HepG2 (cell line): ENCODE measurements around the gene ZBTB7B. TPM values are rescaled to one million over a fixed set of nuclear protein-coding genes. Genes with fewer than 3 reads are reported as not detected.

Experiments
- AGO1 ChIP-seq: fragments of 200-400 bp; formaldehyde crosslinking; IDR thresholded peaks from 2 replicates; pipeline ENCODE4 v1.6.1; 2017; ENCODE audit warnings: mild to moderate bottlenecking, low read depth, low read length, moderate library complexity; ENCODE audit not compliant: poor library complexity, severe bottlenecking
- CREM ChIP-seq, 2 experiments: sonication (generic) in 1 of 2; formaldehyde crosslinking in 1 of 2; IDR thresholded peaks; 2 replicates each; pipeline versions ENCODE4 v1.4.0 to v1.6.1; 2016 to 2020; ENCODE audit warnings: antibody characterized with exemption in 1 of 2, mild to moderate bottlenecking in 1 of 2, missing genetic modification reagents in 1 of 2
- FOXP1 ChIP-seq, 2 experiments: fragments of 450-650 bp in 1 of 2; IDR thresholded peaks; 2 replicates each; pipeline ENCODE4 v1.6.1; 2017 to 2018; ENCODE audit warnings: antibody characterized with exemption in 1 of 2
- HNF4A ChIP-seq: sonication (generic); formaldehyde crosslinking; IDR thresholded peaks from 2 replicates; pipeline ENCODE4 v1.4.0; 2020; ENCODE audit warnings: missing genetic modification reagents
- HOXA5 ChIP-seq: sonication (generic); formaldehyde crosslinking; IDR thresholded peaks from 2 replicates; pipeline ENCODE4 v1.4.0; 2020; ENCODE audit warnings: missing genetic modification reagents
- ISX ChIP-seq: sonication (generic); formaldehyde crosslinking; conservative IDR thresholded peaks from 2 replicates; pipeline ENCODE4 v1.5.0; 2020; ENCODE audit warnings: missing genetic modification reagents
- JDP2 ChIP-seq: sonication (generic); formaldehyde crosslinking; IDR thresholded peaks from 2 replicates; pipeline ENCODE4 v1.8.1; 2022; ENCODE audit warnings: missing genetic modification reagents, borderline replicate concordance
- NCOR1 ChIP-seq: fragments of 200-600 bp; sonication (generic); IDR thresholded peaks from 2 replicates; pipeline ENCODE4 v1.7.0; 2017; ENCODE audit warnings: antibody characterized with exemption, low read length, borderline replicate concordance
- PHB2 ChIP-seq: fragments of 450-650 bp; IDR thresholded peaks from 2 replicates; pipeline ENCODE4 v1.6.1; 2018; ENCODE audit not compliant: partially characterized antibody
- SATB2 ChIP-seq: sonication (generic); formaldehyde crosslinking; IDR thresholded peaks from 2 replicates; pipeline ENCODE4 v1.5.0; 2020; ENCODE audit warnings: missing genetic modification reagents
- TEAD3 ChIP-seq: optimal IDR thresholded peaks from 2 replicates; pipeline ENCODE3; 2016; ENCODE audit warnings: borderline replicate concordance
- THYN1 ChIP-seq: sonication (generic); formaldehyde crosslinking; IDR thresholded peaks from 2 replicates; pipeline ENCODE4 v1.8.1; 2023; ENCODE audit warnings: low read depth, mild to moderate bottlenecking, moderate library complexity, missing genetic modification reagents, borderline replicate concordance
- ZKSCAN8 ChIP-seq: IDR thresholded peaks from 2 replicates; pipeline ENCODE4 v1.6.1; 2016; ENCODE audit warnings: borderline replicate concordance, missing genetic modification reagents, missing compliant biosample characterization
- ZNF431 ChIP-seq: sonication (generic); formaldehyde crosslinking; IDR thresholded peaks from 2 replicates; pipeline ENCODE4 v1.9.0; 2022; ENCODE audit warnings: missing genetic modification reagents, low read depth, mild to moderate bottlenecking, borderline replicate concordance
- ZNF567 ChIP-seq: sonication (generic); formaldehyde crosslinking; IDR thresholded peaks from 2 replicates; pipeline ENCODE4 v1.8.1; 2023; ENCODE audit warnings: mild to moderate bottlenecking, missing genetic modification reagents, borderline replicate concordance
- ZNF747 ChIP-seq: sonication (generic); formaldehyde crosslinking; IDR thresholded peaks from 2 replicates; pipeline ENCODE4 v1.8.1; 2023; ENCODE audit warnings: missing genetic modification reagents, mild to moderate bottlenecking, borderline replicate concordance
- ZNF75D ChIP-seq: sonication (generic); formaldehyde crosslinking; IDR thresholded peaks from 2 replicates; pipeline ENCODE4 v1.8.1; 2023; ENCODE audit warnings: missing genetic modification reagents, mild to moderate bottlenecking, borderline replicate concordance
- polyA plus RNA-seq, 8 experiments: library from polyadenylated mRNA; depleted of rRNA in 3 of 8; stranded (reverse) in 7 of 8; unstranded in 1 of 8; fragments of >200 nt; fragmentation: Illumina TruSeq in 4 of 8; extraction: Trizol in 4 of 8; gene quantifications; 2 replicates each; pipeline versions ENCODE4 v1.2.1 to v1.2.3, GENCODE V29; 2011 to 2016; ENCODE audit warnings: low read depth in 4 of 8, missing spikeins in 1 of 8, mixed read lengths in 1 of 8; ENCODE audit not compliant: insufficient read depth in 1 of 8
- total RNA-seq, 5 experiments: library from RNA; depleted of rRNA; stranded (reverse); fragments of >200 nt; fragmentation: Illumina TruSeq; extraction: Trizol; gene quantifications; 2 replicates each; pipeline ENCODE4 v1.2.3, GENCODE V29; 2016; ENCODE audit warnings: low read depth in 1 of 5
- TF ChIP-seq, protein P1 (sequence below): sonication (generic); formaldehyde crosslinking; IDR thresholded peaks from 2 replicates; pipeline ENCODE4 v1.4.0; 2020; ENCODE audit warnings: mild to moderate bottlenecking, missing genetic modification reagents
- TF ChIP-seq, protein P2 (sequence below): sonication (generic); formaldehyde crosslinking; conservative IDR thresholded peaks from 2 replicates; pipeline ENCODE4 v1.4.0; 2020; ENCODE audit warnings: missing genetic modification reagents

ZBTB7B gene
- total and polyA plus RNA-seq, 2 of the 13 experiments (the other 11 are each of a cell fraction or from before 2014, with no cell fraction given) = 15.5 to 17.5 TPM

DNA sequence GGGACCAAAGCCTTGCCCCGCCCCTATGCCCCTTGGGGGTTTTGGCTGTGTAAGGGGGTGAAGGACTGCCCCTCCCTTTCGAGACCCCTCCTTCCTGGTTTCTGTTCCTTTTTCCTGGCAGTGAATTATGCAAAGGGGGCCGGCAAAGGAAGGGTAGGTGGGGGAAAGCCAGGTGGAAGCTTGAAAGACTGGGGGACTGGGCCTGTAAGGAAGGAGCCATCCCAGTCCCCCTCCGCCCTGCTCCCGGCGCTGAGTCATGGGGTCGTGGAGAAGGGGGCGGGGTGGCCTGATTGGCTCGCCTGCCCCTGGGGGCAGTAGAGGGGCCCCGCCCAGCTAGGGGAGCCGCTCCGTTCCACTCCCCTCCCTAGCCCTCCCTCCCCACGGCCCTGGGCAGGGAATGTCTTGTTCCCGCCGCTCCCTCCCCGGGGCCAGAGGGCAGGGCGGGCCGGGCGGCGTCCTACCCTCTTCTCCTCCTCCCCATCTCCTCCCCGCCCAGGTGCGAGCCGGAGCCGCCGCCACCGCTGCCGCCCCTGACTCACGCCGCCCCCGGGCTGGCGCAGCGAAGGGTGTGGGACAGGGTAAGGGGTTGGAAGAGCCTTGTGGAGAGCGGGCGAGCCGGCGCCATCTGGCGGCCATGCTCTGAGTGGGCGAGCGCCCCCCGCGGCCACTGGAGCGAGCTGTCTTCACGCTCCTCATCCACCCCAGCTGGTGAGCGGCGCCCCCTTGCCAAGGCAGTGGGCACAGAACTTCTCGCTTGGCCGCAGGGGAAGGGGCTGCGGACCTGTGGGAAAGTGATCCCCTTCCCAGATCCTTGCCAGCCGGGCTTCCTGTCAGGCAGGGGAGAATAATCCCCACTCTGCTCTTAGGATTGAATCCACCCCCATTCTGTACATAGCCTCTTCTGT lies 14.7 kb downstream of the ZBTB7B start (continued):
- TF ChIP-seq CREM (IDR thresholded peaks at IDR 0.05) = no peak
- no peak for TF ChIP-seq CREM (CRISPR knock-in tag; IDR thresholded peaks at IDR 0.05)
- no peak for TF ChIP-seq SATB2 (CRISPR knock-in tag)
- TF ChIP-seq FOXP1 (IDR thresholded peaks at IDR 0.05) = no peak
- TF ChIP-seq FOXP1 (CRISPR knock-in tag; IDR thresholded peaks at IDR 0.05) = 0 out of 2 replicates have a peak, but pooled peaks have one; percentile 18
- TF ChIP-seq ZKSCAN8 (CRISPR knock-in tag) = peak; percentile 90; the same call in 1 of the 2 replicates
- TF ChIP-seq AGO1 = peak; percentile 92
- TF ChIP-seq JDP2 (CRISPR knock-in tag) = no peak
- TF ChIP-seq, protein P1, sequence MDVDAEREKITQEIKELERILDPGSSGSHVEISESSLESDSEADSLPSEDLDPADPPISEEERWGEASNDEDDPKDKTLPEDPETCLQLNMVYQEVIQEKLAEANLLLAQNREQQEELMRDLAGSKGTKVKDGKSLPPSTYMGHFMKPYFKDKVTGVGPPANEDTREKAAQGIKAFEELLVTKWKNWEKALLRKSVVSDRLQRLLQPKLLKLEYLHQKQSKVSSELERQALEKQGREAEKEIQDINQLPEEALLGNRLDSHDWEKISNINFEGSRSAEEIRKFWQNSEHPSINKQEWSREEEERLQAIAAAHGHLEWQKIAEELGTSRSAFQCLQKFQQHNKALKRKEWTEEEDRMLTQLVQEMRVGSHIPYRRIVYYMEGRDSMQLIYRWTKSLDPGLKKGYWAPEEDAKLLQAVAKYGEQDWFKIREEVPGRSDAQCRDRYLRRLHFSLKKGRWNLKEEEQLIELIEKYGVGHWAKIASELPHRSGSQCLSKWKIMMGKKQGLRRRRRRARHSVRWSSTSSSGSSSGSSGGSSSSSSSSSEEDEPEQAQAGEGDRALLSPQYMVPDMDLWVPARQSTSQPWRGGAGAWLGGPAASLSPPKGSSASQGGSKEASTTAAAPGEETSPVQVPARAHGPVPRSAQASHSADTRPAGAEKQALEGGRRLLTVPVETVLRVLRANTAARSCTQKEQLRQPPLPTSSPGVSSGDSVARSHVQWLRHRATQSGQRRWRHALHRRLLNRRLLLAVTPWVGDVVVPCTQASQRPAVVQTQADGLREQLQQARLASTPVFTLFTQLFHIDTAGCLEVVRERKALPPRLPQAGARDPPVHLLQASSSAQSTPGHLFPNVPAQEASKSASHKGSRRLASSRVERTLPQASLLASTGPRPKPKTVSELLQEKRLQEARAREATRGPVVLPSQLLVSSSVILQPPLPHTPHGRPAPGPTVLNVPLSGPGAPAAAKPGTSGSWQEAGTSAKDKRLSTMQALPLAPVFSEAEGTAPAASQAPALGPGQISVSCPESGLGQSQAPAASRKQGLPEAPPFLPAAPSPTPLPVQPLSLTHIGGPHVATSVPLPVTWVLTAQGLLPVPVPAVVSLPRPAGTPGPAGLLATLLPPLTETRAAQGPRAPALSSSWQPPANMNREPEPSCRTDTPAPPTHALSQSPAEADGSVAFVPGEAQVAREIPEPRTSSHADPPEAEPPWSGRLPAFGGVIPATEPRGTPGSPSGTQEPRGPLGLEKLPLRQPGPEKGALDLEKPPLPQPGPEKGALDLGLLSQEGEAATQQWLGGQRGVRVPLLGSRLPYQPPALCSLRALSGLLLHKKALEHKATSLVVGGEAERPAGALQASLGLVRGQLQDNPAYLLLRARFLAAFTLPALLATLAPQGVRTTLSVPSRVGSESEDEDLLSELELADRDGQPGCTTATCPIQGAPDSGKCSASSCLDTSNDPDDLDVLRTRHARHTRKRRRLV = peak; percentile 53; the same call in 1 of the 2 replicates
- TF ChIP-seq PHB2 = no peak
- no peak for TF ChIP-seq THYN1 (CRISPR knock-in tag)
- TF ChIP-seq ZNF747 (CRISPR knock-in tag) = no peak; the same call in 1 of the 2 replicates
- TF ChIP-seq NCOR1 = no peak
- peak; percentile 90 for TF ChIP-seq HOXA5 (CRISPR knock-in tag)
- TF ChIP-seq ISX = no peak
- TF ChIP-seq, protein P2, sequence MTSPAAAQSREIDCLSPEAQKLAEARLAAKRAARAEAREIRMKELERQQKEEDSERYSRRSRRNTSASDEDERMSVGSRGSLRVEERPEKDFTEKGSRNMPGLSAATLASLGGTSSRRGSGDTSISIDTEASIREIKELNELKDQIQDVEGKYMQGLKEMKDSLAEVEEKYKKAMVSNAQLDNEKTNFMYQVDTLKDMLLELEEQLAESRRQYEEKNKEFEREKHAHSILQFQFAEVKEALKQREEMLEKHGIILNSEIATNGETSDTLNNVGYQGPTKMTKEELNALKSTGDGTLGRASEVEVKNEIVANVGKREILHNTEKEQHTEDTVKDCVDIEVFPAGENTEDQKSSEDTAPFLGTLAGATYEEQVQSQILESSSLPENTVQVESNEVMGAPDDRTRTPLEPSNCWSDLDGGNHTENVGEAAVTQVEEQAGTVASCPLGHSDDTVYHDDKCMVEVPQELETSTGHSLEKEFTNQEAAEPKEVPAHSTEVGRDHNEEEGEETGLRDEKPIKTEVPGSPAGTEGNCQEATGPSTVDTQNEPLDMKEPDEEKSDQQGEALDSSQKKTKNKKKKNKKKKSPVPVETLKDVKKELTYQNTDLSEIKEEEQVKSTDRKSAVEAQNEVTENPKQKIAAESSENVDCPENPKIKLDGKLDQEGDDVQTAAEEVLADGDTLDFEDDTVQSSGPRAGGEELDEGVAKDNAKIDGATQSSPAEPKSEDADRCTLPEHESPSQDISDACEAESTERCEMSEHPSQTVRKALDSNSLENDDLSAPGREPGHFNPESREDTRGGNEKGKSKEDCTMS (CRISPR knock-in tag) = no peak
- TF ChIP-seq ZNF431 (CRISPR knock-in tag) = peak; percentile 69; the same call in 1 of the 2 replicates
- TF ChIP-seq ZNF567 = no peak
- TF ChIP-seq HNF4A (CRISPR knock-in tag) = peak; percentile 37; the same call in 1 of the 2 replicates
- TF ChIP-seq TEAD3 (CRISPR knock-in tag) = peak; percentile 80
- no peak for TF ChIP-seq ZNF75D (CRISPR knock-in tag)
